Spleen (tissue), 11 donors: ENCODE results near the gene JPH4. TPM values are rescaled to one million over a fixed set of nuclear protein-coding genes. Genes with fewer than 3 reads are reported as not detected.

Experiments used
- DNase-seq: peaks from one replicate; pipeline ENCODE4 v3.0.0-alpha.2; 2020
- H3K27ac ChIP-seq, 8 donors: fragments of 200-600 bp; sonication (generic) in 7 of 8; 1 replicate in 4 of 8; 2 replicates in 4 of 8; pipeline versions ENCODE4 v1.5.0 to v1.8.0; 2016 to 2021; ENCODE audit warnings: inconsistent platforms in 4 of 8, mild to moderate bottlenecking in 4 of 8, moderate library complexity in 1 of 8
- H3K27me3 ChIP-seq, 7 donors: fragments of 200-600 bp; sonication (generic) in 6 of 7; replicated peaks in 1 of 7; 1 replicate in 4 of 7; 2 replicates in 3 of 7; pipeline versions ENCODE4 v1.5.0 to v1.8.0; 2016 to 2021; ENCODE audit warnings: inconsistent platforms in 3 of 7, mild to moderate bottlenecking in 1 of 7
- H3K36me3 ChIP-seq, 6 donors: fragments of 200-600 bp; sonication (generic) in 5 of 6; 1 replicate in 4 of 6; 2 replicates in 2 of 6; pipeline versions ENCODE4 v1.5.0 to v1.8.0; 2016 to 2021; ENCODE audit warnings: inconsistent platforms in 2 of 6
- H3K4me1 ChIP-seq, 6 donors: fragments of 200-600 bp; sonication (generic) in 5 of 6; 1 replicate in 3 of 6; 2 replicates in 3 of 6; pipeline versions ENCODE4 v1.5.0 to v1.8.0; 2016 to 2021; ENCODE audit warnings: inconsistent platforms in 3 of 6
- H3K4me3 ChIP-seq, 8 donors: fragments of 200-600 bp; sonication (generic) in 7 of 8; 1 replicate in 4 of 8; 2 replicates in 4 of 8; pipeline versions ENCODE4 v1.5.0 to v1.8.0; 2016 to 2021; ENCODE audit warnings: inconsistent platforms in 4 of 8, mild to moderate bottlenecking in 4 of 8, moderate library complexity in 2 of 8
- H3K9me3 ChIP-seq, 8 donors: fragments of 200-600 bp; sonication (generic) in 7 of 8; 1 replicate in 4 of 8; 2 replicates in 4 of 8; pipeline versions ENCODE4 v1.5.0 to v1.8.0; 2016 to 2021; ENCODE audit warnings: inconsistent platforms in 4 of 8
- CTCF ChIP-seq, 11 experiments: fragments of 200-600 bp in 7 of 11; fragments of 450-650 bp in 4 of 11; sonication (generic) in 4 of 11; IDR thresholded peaks in 8 of 11; conservative IDR thresholded peaks in 3 of 11; 1 replicate in 7 of 11; 2 replicates in 4 of 11; pipeline versions ENCODE4 v1.4.0 to v1.8.0; 2016 to 2021; ENCODE audit warnings: antibody characterized with exemption in 11 of 11, inconsistent platforms in 4 of 11, mild to moderate bottlenecking in 1 of 11
- POLR2A ChIP-seq, 3 donors: fragments of 450-650 bp; IDR thresholded peaks; one replicate each; pipeline ENCODE4 v1.5.1; 2017; ENCODE audit warnings: antibody characterized with exemption in 3 of 3, mild to moderate bottlenecking in 1 of 3
- POLR2AphosphoS5 ChIP-seq, 3 donors: sonication (generic); formaldehyde crosslinking; IDR thresholded peaks; one replicate each; pipeline ENCODE4 v1.5.1; 2017; ENCODE audit warnings: antibody characterized with exemption in 3 of 3
- WGBS, 5 donors: extraction: QIAGEN DNeasy Blood & Tissue Kit in 3 of 5; methylation state at CpG; one replicate each; pipeline versions ENCODE4 v1.1.5 to v1.1.7; 2013 to 2018; 5-methylcytosine and 5-hydroxymethylcytosine counted together
- intact Hi-C: fragments of 100-400 bp; cut with DNase I; formaldehyde crosslinking; loops from one replicate; pipeline ENCODE4 v1.15.0; 2023; ENCODE audit warnings: low total_unique reads
- polyA plus RNA-seq, 3 donors: library from polyadenylated mRNA; stranded (reverse); fragments of 200-250 nt; gene quantifications; one replicate each; pipeline ENCODE4 v1.2.1, GENCODE V29; 2013
- total RNA-seq, 7 donors: library from RNA; depleted of rRNA in 3 of 7; stranded (reverse); fragments of >200 nt in 3 of 7; fragmentation: NEBNext Ultra II Directional in 4 of 7; extraction: Animal tissue kit (Norgen Biotek cat#: 25700) in 4 of 7; gene quantifications; one replicate each; pipeline versions ENCODE4 v1.1.0 to v1.2.1, GENCODE V29; 2016 to 2021
- donor health status: healthy with polysubstance abuse.
- donor health status: DM: no; HTN: no; CAD: no; lungs with moderate emphysema.
- donor health status: DM: no; HTN: no; CAD: no.
- donor health status: Bipolar disorder and iron deficiency.
- donor health status: healthy.
- donor health status: DM: no; HTN: no; CAD: no.
- donor health status: DM: yes; HTN: yes; CAD: no.

JPH4 gene
- total and polyA plus RNA-seq, 10 donors = 0.70 to 17.3 (median 3.8) TPM

GRCh38 chr14:23566778-23567185 is 11.8 kb downstream of the JPH4 start:
- H3K4me1 ChIP-seq = peaks cover 5 to 72% (median 35%) of the 10 kb centered on the region in 6 donors
- H3K27me3 ChIP-seq = peaks cover 0 to 7% (median 0%) of the 10 kb centered on the region in 7 donors
- H3K4me3 ChIP-seq = peak overlapping the region; percentile 56 to 93 (median 67)
- TF ChIP-seq POLR2AphosphoS5 (IDR thresholded peaks at IDR 0.05) (no peak), CTCF (IDR thresholded peaks at IDR 0.05 in 8 of 11, conservative IDR thresholded peaks at IDR 0.05 in 3 of 11) (no peak), POLR2A (IDR thresholded peaks at IDR 0.05) (no peak)
- DNase-seq = no peak
- intact Hi-C loops = loop anchor here (10.0 kb wide), 1 partner anchor 242 kb away; the partner anchor contains the start of gene PABPN1
- H3K27ac ChIP-seq = peak overlapping the region; percentile 74 to 94 (median 86)
- H3K9me3 ChIP-seq = no peaks in the 10 kb centered on the region
- 16 to 29% (median 22%) methylated on average over 5 of the region's 5 CpGs for WGBS, 5 donors
- peaks cover 0 to 45% (median 36%) of the 10 kb centered on the region in 6 donors for H3K36me3 ChIP-seq

- Histone ChIP-seq H3K36me3 (peaks cover 0 to 51% (median 41%) of the 10 kb centered on the region in 6 donors), H3K27me3 (peaks cover 0 to 6% (median 0%) of the 10 kb centered on the region in 7 donors), H3K9me3 (no peaks in the 10 kb centered on the region), H3K4me3 (peak overlapping the region in 4 of 8 donors; percentile 67 to 93 (median 68)), H3K4me1 (peaks cover 5 to 70% (median 33%) of the 10 kb centered on the region in 6 donors), H3K27ac (peak overlapping the region in 5 of 8 donors; percentile 84 to 94 (median 89))
- no peak for DNase-seq
- WGBS, 5 donors = 90 to 96% (median 95%) methylated on average over 7 to 10 of the region's 10 CpGs
- intact Hi-C loops = loop anchor here (10.0 kb wide), 1 partner anchor 241 kb away; the partner anchor contains the start of gene PABPN1
- TF ChIP-seq CTCF (IDR thresholded peaks at IDR 0.05 in 8 of 11, conservative IDR thresholded peaks at IDR 0.05 in 3 of 11) (no peak), POLR2AphosphoS5 (IDR thresholded peaks at IDR 0.05) (peak in 2 of 3 donors; percentile 38 to 43), POLR2A (IDR thresholded peaks at IDR 0.05) (no peak)
Measured at GRCh38 chr14:23566112-23566777, 12.3 kb downstream of the JPH4 start.

GRCh38 chr14:23565626-23566025 is 13.0 kb downstream of the JPH4 start:
- Histone ChIP-seq H3K27me3 (no peaks in the 10 kb centered on the region), H3K27ac (no peak overlapping the region), H3K36me3 (peaks cover 0 to 57% (median 47%) of the 10 kb centered on the region in 6 donors), H3K4me3 (no peak overlapping the region), H3K9me3 (no peaks in the 10 kb centered on the region), H3K4me1 (peaks cover 5 to 70% (median 33%) of the 10 kb centered on the region in 6 donors)
- intact Hi-C loops = loop anchor here (10.0 kb wide), 1 partner anchor 241 kb away; the partner anchor contains the start of gene PABPN1
- TF ChIP-seq POLR2A (IDR thresholded peaks at IDR 0.05) (no peak), CTCF (IDR thresholded peaks at IDR 0.05 in 8 of 11, conservative IDR thresholded peaks at IDR 0.05 in 3 of 11) (no peak), POLR2AphosphoS5 (IDR thresholded peaks at IDR 0.05) (peak in 1 of 3 donors; percentile 64)
- WGBS, 5 donors = 89 to 94% (median 91%) methylated on average over 11 of the region's 11 CpGs
- no peak for DNase-seq

- intact Hi-C loops = loop anchor here (5.0 to 10.0 kb wide), 2 partner anchors 88 to 240 kb away; partner anchors contain the start of gene PABPN1
- H3K36me3 ChIP-seq = peaks cover 0 to 65% (median 54%) of the 10 kb centered on the region in 6 donors
- 87 to 94% (median 89%) methylated on average over 7 of the region's 7 CpGs for WGBS, 5 donors
Measured at GRCh38 chr14:23564876-23565275, 13.7 kb downstream of the JPH4 start.

More at GRCh38 chr14:23564876-23565275, 13.7 kb downstream of the JPH4 start:
- Histone ChIP-seq H3K27me3 (no peaks in the 10 kb centered on the region), H3K9me3 (no peaks in the 10 kb centered on the region), H3K4me3 (no peak overlapping the region), H3K27ac (no peak overlapping the region), H3K4me1 (peaks cover 5 to 72% (median 33%) of the 10 kb centered on the region in 6 donors)
- DNase-seq = no peak
- TF ChIP-seq CTCF (IDR thresholded peaks at IDR 0.05 in 8 of 11, conservative IDR thresholded peaks at IDR 0.05 in 3 of 11) (no peak), POLR2A (IDR thresholded peaks at IDR 0.05) (no peak), POLR2AphosphoS5 (IDR thresholded peaks at IDR 0.05) (no peak)
